HG02571 (cell line): Measurements from ENCODE around the gene HEPHL1.
A peak's percentile ranks its signal among the peaks of the same experiment; 100 is the strongest.

ENCODE experiments used
- ATAC-seq: cut with Tn5 transposase; IDR thresholded peaks from one replicate; pipeline ENCODE4 v1.9.1; 2021; ENCODE audit warnings: mild to moderate bottlenecking, moderate library complexity; ENCODE audit not compliant: unreplicated experiment

HEPHL1 gene

GRCh38 chr11:94129512-94130297, 108.6 kb downstream of the HEPHL1 start:
- no peak for ATAC-seq

GRCh38 chr11:94130298-94131046, 109.3 kb downstream of the HEPHL1 start:
- no peak for ATAC-seq

GRCh38 chr11:94131047-94131717, 110.0 kb downstream of the HEPHL1 start:
- no peak for ATAC-seq

- no peak for ATAC-seq
Observed at GRCh38 chr11:94131718-94132115, 110.6 kb downstream of the HEPHL1 start.

- no peak for ATAC-seq
Observed at GRCh38 chr11:94132152-94132558, 111.0 kb downstream of the HEPHL1 start.

- ATAC-seq = no peak
Observed at GRCh38 chr11:94132823-94133408, 111.8 kb downstream of the HEPHL1 start.

GRCh38 chr11:94133752-94134151, 112.6 kb downstream of the HEPHL1 start:
- no peak for ATAC-seq

- peak; percentile 67 for ATAC-seq
Observed at GRCh38 chr11:94134651-94135512, 113.7 kb downstream of the HEPHL1 start.

- no peak for ATAC-seq
Observed at GRCh38 chr11:94139416-94139815, 118.3 kb downstream of the HEPHL1 start.

GRCh38 chr11:94140154-94140655, 119.1 kb downstream of the HEPHL1 start:
- ATAC-seq = no peak

- no peak for ATAC-seq
Observed at GRCh38 chr11:94141511-94142307, 120.6 kb downstream of the HEPHL1 start.

GRCh38 chr11:94142308-94143281, 121.4 kb downstream of the HEPHL1 start:
- no peak for ATAC-seq

GRCh38 chr11:94144216-94144615, 123.1 kb downstream of the HEPHL1 start:
- no peak for ATAC-seq

GRCh38 chr11:94144664-94145063, 123.5 kb downstream of the HEPHL1 start:
- no peak for ATAC-seq

- ATAC-seq = no peak
Observed at GRCh38 chr11:94145431-94145830, 124.3 kb downstream of the HEPHL1 start.

GRCh38 chr11:94145916-94146315, 124.8 kb downstream of the HEPHL1 start:
- no peak for ATAC-seq

GRCh38 chr11:94147433-94147845, 126.3 kb downstream of the HEPHL1 start:
- no peak for ATAC-seq

GRCh38 chr11:94148189-94148588, 127.0 kb downstream of the HEPHL1 start:
- no peak for ATAC-seq
